Left kidney (tissue), 2 donors: ENCODE data around the gene MEAK7. TPM values are rescaled to one million over a fixed set of nuclear protein-coding genes. Genes with fewer than 3 reads are reported as not detected.

Experiments
- DNase-seq: peaks from one replicate; pipeline ENCODE4 v3.0.0-alpha.2; 2013
- polyA plus RNA-seq: library from polyadenylated mRNA; unstranded; fragments of 120-200 nt; gene quantifications from one replicate; pipeline ENCODE4 v1.2.1, GENCODE V29; 2013; ENCODE audit not compliant: insufficient read length

The MEAK7 gene
- polyA plus RNA-seq, 1 donor, result 20.3 TPM

- DNase-seq, result no peak
Observed at GRCh38 chr16:84495506-84495905, 9.0 kb downstream of the MEAK7 start.

GRCh38 chr16:84489131-84489530 is 15.3 kb downstream of the MEAK7 start:
- DNase-seq, result no peak

GRCh38 chr16:84487358-84487757 is 17.1 kb downstream of the MEAK7 start:
- no peak for DNase-seq

- no peak for DNase-seq
Observed at GRCh38 chr16:84486551-84487235, 17.8 kb downstream of the MEAK7 start.

- DNase-seq, result no peak
Observed at GRCh38 chr16:84486126-84486525, 18.3 kb downstream of the MEAK7 start.

GRCh38 chr16:84485255-84486010 is 19.0 kb downstream of the MEAK7 start:
- no peak for DNase-seq

- DNase-seq, result peak; percentile 63
Observed at GRCh38 chr16:84484579-84485254, 19.7 kb downstream of the MEAK7 start.

GRCh38 chr16:84483882-84484565 is 20.4 kb downstream of the MEAK7 start:
- no peak for DNase-seq

GRCh38 chr16:84482951-84483881 is 21.2 kb downstream of the MEAK7 start:
- DNase-seq, result no peak

GRCh38 chr16:84482001-84482891 is 22.2 kb downstream of the MEAK7 start:
- peak; percentile 27 for DNase-seq

GRCh38 chr16:84481051-84481735 is 23.3 kb downstream of the MEAK7 start:
- no peak for DNase-seq

- no peak for DNase-seq
Observed at GRCh38 chr16:84479716-84480450, 24.6 kb downstream of the MEAK7 start.

GRCh38 chr16:84478172-84478947 is 26.1 kb downstream of the MEAK7 start:
- no peak for DNase-seq

- no peak for DNase-seq
Observed at GRCh38 chr16:84477661-84478060, 26.8 kb downstream of the MEAK7 start.

GRCh38 chr16:84476401-84476800 is 28.1 kb downstream of the MEAK7 start:
- DNase-seq, result no peak

GRCh38 chr16:84475643-84476240 is 28.7 kb downstream of the MEAK7 start:
- no peak for DNase-seq

- no peak for DNase-seq
Observed at GRCh38 chr16:84471966-84472365, 32.5 kb downstream of the MEAK7 start.

GRCh38 chr16:84471316-84471715 is 33.1 kb downstream of the MEAK7 start:
- DNase-seq, result no peak
